B cell (primary cell): ENCODE data around the gene CASR. TPM values are rescaled to one million over a fixed set of nuclear protein-coding genes. Genes with fewer than 3 reads are reported as not detected.
A peak's percentile ranks its signal among the peaks of the same experiment; 100 is the strongest.

Experiments used
- ATAC-seq: fragments of 200-7000 bp; cut with Tn5 transposase; one replicate; pipeline ENCODE4 v1.10.0; 2021; ENCODE audit warnings: low read depth, mild to moderate bottlenecking, moderate number of reproducible peaks, moderate library complexity
- CTCF ChIA-PET: fragments of 350-600 bp; sonication (Branson Sonifier 250); formaldehyde crosslinking; loops from one replicate; lab custom pipeline; 2021; ENCODE audit warnings: antibody characterized with exemption, inconsistent platforms; lab: Charles Lee
- POLR2A ChIA-PET: fragments of 350-600 bp; sonication (Branson Sonifier 250); formaldehyde crosslinking; loops from one replicate; lab custom pipeline; 2021; ENCODE audit warnings: antibody characterized with exemption; lab: Charles Lee
- DNase-seq: peaks from one replicate; pipeline ENCODE4 v3.0.0; 2013
- H2AFZ ChIP-seq: 2 replicates; pipeline ENCODE4 v1.6.1; 2012; ENCODE audit warnings: mild to moderate bottlenecking, low read depth, low read length; ENCODE audit not compliant: insufficient read depth, poor library complexity, severe bottlenecking
- H3K27ac ChIP-seq, 2 donors: 1 replicate in 1 of 2; 2 replicates in 1 of 2; pipeline ENCODE4 v1.5.1; 2012 to 2013; ENCODE audit warnings: low read length in 2 of 2, mild to moderate bottlenecking in 2 of 2, moderate library complexity in 1 of 2
- H3K27me3 ChIP-seq, 4 experiments: fragments of 200-600 bp in 1 of 4; sonication (generic) in 1 of 4; replicated peaks in 1 of 4; 1 replicate in 2 of 4; 2 replicates in 2 of 4; pipeline versions ENCODE4 v1.6.1 to v1.7.0; 2013 to 2016; ENCODE audit warnings: low read length in 3 of 4, mild to moderate bottlenecking in 2 of 4, mixed read lengths in 1 of 4, moderate library complexity in 1 of 4; ENCODE audit not compliant: insufficient read depth in 4 of 4, control insufficient read depth in 3 of 4; ENCODE audit errors: control extremely low read depth in 1 of 4
- H3K36me3 ChIP-seq, 2 experiments: replicated peaks in 1 of 2; 1 replicate in 1 of 2; 2 replicates in 1 of 2; pipeline versions ENCODE4 v1.6.1 to v1.7.1; 2013; ENCODE audit warnings: low read length in 1 of 2; ENCODE audit not compliant: insufficient read depth in 2 of 2, control insufficient read depth in 1 of 2; ENCODE audit errors: control extremely low read depth in 1 of 2, extremely low read depth in 1 of 2
- H3K4me1 ChIP-seq, 2 donors: fragments of 200-600 bp in 1 of 2; sonication (generic) in 1 of 2; 1 replicate in 1 of 2; 2 replicates in 1 of 2; pipeline versions ENCODE4 v1.5.1 to v1.6.1; 2013 to 2017; ENCODE audit warnings: low read length in 2 of 2; ENCODE audit not compliant: control insufficient read depth in 2 of 2, insufficient read depth in 2 of 2
- H3K4me2 ChIP-seq: replicated peaks from 2 replicates; pipeline ENCODE3; 2012; ENCODE audit warnings: mild to moderate bottlenecking, low read depth, low read length; ENCODE audit not compliant: poor library complexity, severe bottlenecking
- H3K4me3 ChIP-seq, 5 experiments: fragments of 200-600 bp in 1 of 5; sonication (generic) in 1 of 5; 1 replicate in 3 of 5; 2 replicates in 2 of 5; pipeline versions ENCODE4 v1.5.1 to v1.7.0; 2011 to 2016; ENCODE audit warnings: low read length in 4 of 5, mild to moderate bottlenecking in 4 of 5, low read depth in 2 of 5, control low read depth in 1 of 5, moderate library complexity in 1 of 5; ENCODE audit not compliant: insufficient read depth in 1 of 5; ENCODE audit errors: control extremely low read depth in 1 of 5, extremely low read depth in 1 of 5
- H3K79me2 ChIP-seq: fragments of 200-600 bp; sonication (generic); one replicate; pipeline ENCODE4 v1.6.0; 2016; ENCODE audit warnings: low read length; ENCODE audit not compliant: control insufficient read depth, insufficient read depth
- H3K9ac ChIP-seq: fragments of 200-600 bp; sonication (generic); 2 replicates; pipeline ENCODE4 v1.6.1; 2017; ENCODE audit warnings: mild to moderate bottlenecking, low read length, moderate library complexity
- H3K9me3 ChIP-seq, 3 donors: one replicate each; pipeline versions ENCODE4 v1.6.1 to v1.7.1; 2013; ENCODE audit warnings: low read length in 2 of 3; ENCODE audit not compliant: control insufficient read depth in 2 of 3, insufficient read depth in 1 of 3; ENCODE audit errors: control extremely low read depth in 1 of 3
- H4K20me1 ChIP-seq: 2 replicates; pipeline ENCODE4 v1.6.0; 2012; ENCODE audit warnings: mild to moderate bottlenecking, low read length; ENCODE audit not compliant: insufficient read depth, control insufficient read depth, poor library complexity, severe bottlenecking
- H3K27ac Mint-ChIP-seq: one replicate; pipeline ENCODE4 v1.8.0; 2021; ENCODE audit warnings: mixed read lengths
- H3K27me3 Mint-ChIP-seq: one replicate; pipeline ENCODE4 v1.8.0; 2021; ENCODE audit warnings: mixed read lengths
- H3K4me1 Mint-ChIP-seq: one replicate; pipeline ENCODE4 v1.8.0; 2021; ENCODE audit warnings: mixed read lengths
- H3K4me3 Mint-ChIP-seq: one replicate; pipeline ENCODE4 v1.8.0; 2021; ENCODE audit warnings: mixed read lengths
- H3K9me3 Mint-ChIP-seq: one replicate; pipeline ENCODE4 v1.8.0; 2022; ENCODE audit warnings: mixed read lengths; ENCODE audit not compliant: insufficient read depth
- EZH2 ChIP-seq: IDR thresholded peaks from 2 replicates; pipeline ENCODE4 v1.6.1; 2012; ENCODE audit warnings: borderline replicate concordance, low read depth, mild to moderate bottlenecking, moderate library complexity, low read length; ENCODE audit not compliant: insufficient read depth, poor library complexity, severe bottlenecking
- WGBS: methylation state at CpG from one replicate; pipeline ENCODE4 v1.1.5; 2013; ENCODE audit warnings: missing lambda C conversion rate; ENCODE audit not compliant: insufficient coverage; 5-methylcytosine and 5-hydroxymethylcytosine counted together
- intact Hi-C: fragments of 100-400 bp; cut with micrococcal nuclease; formaldehyde crosslinking; loops from one replicate; pipeline ENCODE4 v1.10.0; 2022
- polyA plus RNA-seq: library from polyadenylated mRNA; depleted of rRNA; stranded (reverse); fragments of >200 nt; gene quantifications from 2 replicates; pipeline ENCODE4 v1.2.3, GENCODE V29; 2012
- total RNA-seq, 2 donors: library from RNA; stranded (reverse); fragments of 120-200 nt in 1 of 2; gene quantifications; 1 replicate in 1 of 2; 2 replicates in 1 of 2; pipeline versions ENCODE4 v1.2.3 to v1.2.4, GENCODE V29; 2013 to 2022
- TF ChIP-seq, protein P1 (sequence below): fragments of 200-600 bp; IDR thresholded peaks from one replicate; pipeline ENCODE4 v1.8.0; 2022; ENCODE audit warnings: antibody characterized with exemption, mild to moderate bottlenecking

CASR gene
- total and polyA plus RNA-seq, 2 donors (not counting 1 experiment from before 2014, with no cell fraction given): not detected

DNA sequence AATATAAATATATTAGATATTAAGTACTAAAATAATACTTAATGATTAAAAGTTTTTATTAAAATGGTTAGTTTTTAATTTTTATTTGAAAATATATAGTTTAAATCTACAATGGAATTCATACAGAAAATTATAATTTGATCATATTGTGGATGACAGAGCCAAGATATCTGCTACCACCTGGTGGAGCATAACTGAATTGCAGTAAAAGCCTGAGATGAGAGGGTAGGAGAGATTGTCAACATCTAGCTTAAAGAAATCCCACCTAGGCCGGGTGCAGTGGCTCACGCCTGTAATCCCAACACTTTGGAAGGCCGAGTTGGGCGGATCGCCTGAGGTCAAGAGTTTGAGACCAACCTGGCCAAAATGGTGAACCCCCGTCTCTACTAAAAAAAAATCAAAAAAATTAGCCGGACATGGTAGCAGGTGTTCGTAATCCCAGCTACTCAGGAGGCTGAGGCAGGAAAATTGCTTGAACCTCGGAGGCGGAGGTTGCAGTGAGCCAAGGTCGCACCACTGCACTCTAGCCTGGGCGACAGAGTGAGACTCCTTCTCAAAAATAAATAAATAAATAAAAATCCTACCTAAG, 116.5 kb downstream of the CASR start:
- no peaks in the 10 kb centered on the region for H3K27me3 ChIP-seq
- DNase-seq (peak; percentile 32), ATAC-seq (no peak)
- H3K27ac ChIP-seq: no peak overlapping the region
- H2AFZ ChIP-seq: no peak overlapping the region
- H3K4me3 Mint-ChIP-seq: no peak overlapping the region
- 98% methylated on average over 12 of the region's 12 CpGs for WGBS
- no peaks in the 10 kb centered on the region for H3K9me3 Mint-ChIP-seq
- H3K27me3 Mint-ChIP-seq: no peaks in the 10 kb centered on the region
- no peaks in the 10 kb centered on the region for H3K79me2 ChIP-seq
- intact Hi-C loops: loop anchor here (5.0 kb wide), 1 partner anchor 198 kb away; no protein-coding TSS in a partner anchor
- ChIA-PET POLR2A (interaction anchor here (0.6 kb wide), 1 partner anchor 41 kb away, joined by 6 read pairs; no protein-coding TSS in a partner anchor), CTCF (interaction anchor here (0.9 to 1.4 kb wide), 4 partner anchors 41 to 753 kb away, joined by 3 to 6 read pairs (median 4); no protein-coding TSS in a partner anchor)
- H3K4me3 ChIP-seq: no peak overlapping the region
- no peak overlapping the region for H3K4me2 ChIP-seq
- H3K27ac Mint-ChIP-seq: no peak overlapping the region
- TF ChIP-seq, protein P1, sequence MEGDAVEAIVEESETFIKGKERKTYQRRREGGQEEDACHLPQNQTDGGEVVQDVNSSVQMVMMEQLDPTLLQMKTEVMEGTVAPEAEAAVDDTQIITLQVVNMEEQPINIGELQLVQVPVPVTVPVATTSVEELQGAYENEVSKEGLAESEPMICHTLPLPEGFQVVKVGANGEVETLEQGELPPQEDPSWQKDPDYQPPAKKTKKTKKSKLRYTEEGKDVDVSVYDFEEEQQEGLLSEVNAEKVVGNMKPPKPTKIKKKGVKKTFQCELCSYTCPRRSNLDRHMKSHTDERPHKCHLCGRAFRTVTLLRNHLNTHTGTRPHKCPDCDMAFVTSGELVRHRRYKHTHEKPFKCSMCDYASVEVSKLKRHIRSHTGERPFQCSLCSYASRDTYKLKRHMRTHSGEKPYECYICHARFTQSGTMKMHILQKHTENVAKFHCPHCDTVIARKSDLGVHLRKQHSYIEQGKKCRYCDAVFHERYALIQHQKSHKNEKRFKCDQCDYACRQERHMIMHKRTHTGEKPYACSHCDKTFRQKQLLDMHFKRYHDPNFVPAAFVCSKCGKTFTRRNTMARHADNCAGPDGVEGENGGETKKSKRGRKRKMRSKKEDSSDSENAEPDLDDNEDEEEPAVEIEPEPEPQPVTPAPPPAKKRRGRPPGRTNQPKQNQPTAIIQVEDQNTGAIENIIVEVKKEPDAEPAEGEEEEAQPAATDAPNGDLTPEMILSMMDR: peak; percentile 70
- TF ChIP-seq EZH2: no peak
- H3K4me1 Mint-ChIP-seq: peaks cover 9% of the 10 kb centered on the region
- H3K4me1 ChIP-seq: peaks cover 10 to 11% of the 10 kb centered on the region in 2 donors
- no peaks in the 10 kb centered on the region for H3K36me3 ChIP-seq
- peaks cover 0 to 11% (median 7%) of the 10 kb centered on the region in 3 donors for H3K9me3 ChIP-seq
- H3K9ac ChIP-seq: no peak overlapping the region
- H4K20me1 ChIP-seq: no peaks in the 10 kb centered on the region

DNA sequence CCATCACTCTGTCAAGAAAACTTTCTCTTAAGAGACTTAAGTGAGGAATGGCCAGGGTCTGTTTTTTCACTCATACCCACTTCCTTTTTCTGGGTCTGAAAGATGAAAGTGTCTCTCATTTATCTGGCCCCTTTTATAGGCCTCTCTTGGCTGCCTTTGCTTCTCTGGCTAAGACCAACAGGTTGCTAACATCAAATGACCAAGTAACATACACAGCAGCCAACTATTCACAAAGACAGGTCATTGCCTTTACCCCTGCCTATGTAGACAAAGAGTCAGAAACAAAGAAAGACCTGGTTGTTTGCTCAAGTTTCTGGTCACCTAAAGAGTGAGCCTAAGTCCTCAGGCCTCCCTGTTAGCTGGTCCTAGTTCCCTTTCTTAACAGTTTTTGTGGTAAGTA, 117.6 kb downstream of the CASR start:
- H3K36me3 ChIP-seq: no peaks in the 10 kb centered on the region
- peaks cover 9% of the 10 kb centered on the region for H3K4me1 Mint-ChIP-seq
- H3K4me1 ChIP-seq: peaks cover 5% of the 10 kb centered on the region in 2 donors
- H3K27ac Mint-ChIP-seq: no peak overlapping the region
- POLR2A ChIA-PET: no interaction called here
- TF ChIP-seq EZH2: no peak
- TF ChIP-seq, protein P1: no peak
- H3K4me3 ChIP-seq: no peak overlapping the region
- DNase-seq (no peak), ATAC-seq (no peak)
- no peak overlapping the region for H3K4me3 Mint-ChIP-seq
- H3K9me3 Mint-ChIP-seq: no peaks in the 10 kb centered on the region
- H3K79me2 ChIP-seq: no peaks in the 10 kb centered on the region
- H3K4me2 ChIP-seq: no peak overlapping the region
- H4K20me1 ChIP-seq: no peaks in the 10 kb centered on the region
- no peak overlapping the region for H2AFZ ChIP-seq
- no peaks in the 10 kb centered on the region for H3K27me3 ChIP-seq
- no peak overlapping the region for H3K27ac ChIP-seq
- intact Hi-C loops: no loop called here
- CTCF ChIA-PET: no interaction called here
- peaks cover 0 to 11% (median 7%) of the 10 kb centered on the region in 3 donors for H3K9me3 ChIP-seq
- H3K9ac ChIP-seq: no peak overlapping the region
- no peaks in the 10 kb centered on the region for H3K27me3 Mint-ChIP-seq
